ENCODE data around the gene TRAF5.
"Not testable (repeated sequence)": the region's sequence is repeated elsewhere in the genome, so short reads cannot be mapped to it uniquely, and the experiment has no call there.

The TRAF5 gene

DNA sequence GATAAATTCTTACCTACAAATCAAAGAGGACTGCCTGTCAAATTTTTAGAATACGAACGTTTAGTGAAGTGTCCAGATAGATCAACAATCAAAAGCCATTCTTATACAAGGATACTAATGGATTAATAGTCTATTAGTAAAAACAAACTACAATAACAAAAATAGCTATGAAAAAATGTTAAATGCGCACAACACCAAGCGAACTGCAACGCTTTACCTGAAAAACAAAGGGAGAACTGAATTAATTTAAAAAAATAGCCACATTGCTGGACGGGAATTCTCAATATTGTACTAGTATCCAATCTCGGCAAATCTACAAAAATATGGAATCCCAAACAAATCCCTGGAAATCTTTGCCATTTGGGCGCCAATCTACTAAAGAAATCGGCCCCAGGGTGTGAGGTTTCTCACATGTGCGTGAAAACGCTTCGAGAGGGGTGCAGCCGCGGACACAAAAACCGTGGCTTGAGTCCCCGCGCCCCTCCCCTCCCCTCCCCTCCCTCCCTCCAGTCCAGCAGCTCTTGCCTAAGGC, 55.6 kb downstream of the TRAF5 start:
- DNase-seq: no peak

DNA sequence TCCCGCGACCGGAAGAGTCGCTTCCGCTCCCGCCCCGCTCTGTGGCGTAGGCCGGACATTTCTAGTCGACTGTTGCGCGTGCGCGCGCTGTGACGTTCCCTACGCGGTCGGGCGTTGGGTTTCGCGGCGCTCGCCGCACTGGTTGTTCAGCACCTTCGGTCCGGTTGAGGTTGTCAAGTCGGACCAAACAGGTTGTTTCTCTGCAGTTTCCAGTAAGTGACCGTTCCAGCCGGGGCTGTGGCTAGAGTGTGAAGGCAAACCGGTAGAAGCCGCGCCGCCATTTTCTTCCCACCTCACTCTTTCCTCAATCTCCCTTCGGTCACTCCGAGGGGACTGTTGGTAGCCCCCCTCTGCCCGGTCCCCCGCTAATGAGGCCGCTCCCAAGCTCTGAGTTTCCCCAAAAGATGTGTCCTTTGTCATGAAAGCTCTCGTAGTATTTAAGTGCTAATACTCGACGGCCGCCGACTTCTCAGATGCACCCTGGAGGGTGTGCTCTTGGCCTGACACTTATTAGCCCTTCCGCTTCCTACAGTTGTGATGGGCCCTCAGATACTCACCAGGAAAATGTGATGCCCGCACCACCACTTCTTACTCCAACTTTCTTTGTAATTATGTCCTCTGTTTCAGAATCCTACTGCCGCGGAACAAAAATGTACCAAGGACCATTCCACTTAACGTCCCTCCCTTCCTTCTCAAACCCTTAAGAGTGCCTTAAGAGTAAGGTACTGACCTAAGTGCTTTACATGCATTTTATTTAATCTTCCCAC, 56.3 kb downstream of the TRAF5 start:
- DNase-seq: peak; percentile 96

DNA sequence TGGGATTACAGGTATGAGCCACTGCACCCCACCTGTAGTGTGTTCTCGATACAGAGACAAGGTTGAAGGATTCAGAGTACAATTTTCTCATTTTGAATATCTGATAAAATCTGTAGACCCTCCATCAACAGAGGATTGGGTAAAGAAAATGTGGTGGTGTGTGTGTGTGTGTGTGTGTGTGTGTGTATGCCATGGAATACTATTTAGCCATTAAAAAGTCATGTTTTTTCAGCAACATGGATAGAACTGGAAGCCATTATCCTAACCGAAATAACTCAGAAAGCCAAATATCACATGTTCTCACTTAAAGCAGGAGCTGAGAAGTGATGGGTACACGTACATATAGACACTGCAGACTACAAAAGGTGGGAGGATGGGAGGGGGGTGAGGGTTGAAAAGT, 57.9 kb downstream of the TRAF5 start:
- no peak for DNase-seq

DNA sequence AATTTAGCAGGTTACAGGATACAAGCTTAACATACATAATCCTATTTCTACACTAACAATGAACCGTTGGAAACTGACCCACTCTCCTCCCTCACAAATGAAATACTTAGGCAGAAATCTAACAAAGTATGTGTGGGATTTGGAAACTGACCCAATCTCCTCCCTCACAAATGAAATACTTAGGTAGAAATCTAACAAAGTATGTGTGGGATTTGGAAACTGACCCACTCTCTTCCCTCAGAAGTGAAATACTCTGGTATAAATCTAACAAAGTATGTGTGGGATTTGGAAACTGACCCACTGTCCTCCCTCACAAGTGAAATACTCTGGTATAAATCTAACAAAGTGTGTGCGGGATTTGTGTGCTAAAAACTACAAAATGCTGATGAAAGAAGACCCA, 60.3 kb downstream of the TRAF5 start:
- no peak for DNase-seq

DNA sequence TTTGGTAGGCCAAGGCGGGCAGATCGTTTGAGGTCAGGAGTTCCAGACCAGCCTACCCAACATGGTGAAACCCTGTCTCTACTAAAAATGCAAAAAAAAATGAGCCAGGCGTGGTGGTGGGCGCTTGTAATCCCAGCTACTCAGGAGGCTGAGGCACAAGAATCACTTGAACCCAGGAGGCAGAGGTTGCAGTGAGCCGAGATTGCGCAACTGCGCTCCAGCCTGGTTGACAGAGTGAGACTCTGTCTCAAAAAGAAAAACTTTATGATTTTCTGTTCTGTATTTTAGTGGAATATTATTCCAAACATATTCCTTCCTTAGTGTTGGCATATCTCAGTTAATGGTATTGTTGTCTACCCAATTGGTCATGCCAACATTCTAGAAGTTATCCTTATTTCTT, 64.2 kb downstream of the TRAF5 start:
- DNase-seq: not testable (repeated sequence)

DNA sequence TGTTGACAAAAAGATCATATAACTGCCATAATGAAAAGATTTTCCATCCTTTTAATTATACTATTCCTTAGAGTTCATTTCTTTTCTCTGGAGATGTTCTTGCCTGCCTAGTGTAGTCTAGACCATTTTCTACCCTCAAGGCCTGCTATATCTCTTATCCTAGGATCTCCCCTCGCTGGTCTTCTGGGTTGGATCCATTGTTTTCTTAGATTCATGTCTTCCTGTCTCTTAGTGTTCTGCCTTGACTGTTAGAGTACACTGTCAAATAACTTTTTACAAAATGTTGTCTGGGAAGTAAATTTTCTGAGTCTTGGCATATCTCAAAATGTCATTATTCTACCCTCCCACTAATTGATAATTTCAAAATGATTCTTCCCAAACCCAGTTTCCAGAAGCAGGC, 66.6 kb downstream of the TRAF5 start:
- DNase-seq: no peak

DNA sequence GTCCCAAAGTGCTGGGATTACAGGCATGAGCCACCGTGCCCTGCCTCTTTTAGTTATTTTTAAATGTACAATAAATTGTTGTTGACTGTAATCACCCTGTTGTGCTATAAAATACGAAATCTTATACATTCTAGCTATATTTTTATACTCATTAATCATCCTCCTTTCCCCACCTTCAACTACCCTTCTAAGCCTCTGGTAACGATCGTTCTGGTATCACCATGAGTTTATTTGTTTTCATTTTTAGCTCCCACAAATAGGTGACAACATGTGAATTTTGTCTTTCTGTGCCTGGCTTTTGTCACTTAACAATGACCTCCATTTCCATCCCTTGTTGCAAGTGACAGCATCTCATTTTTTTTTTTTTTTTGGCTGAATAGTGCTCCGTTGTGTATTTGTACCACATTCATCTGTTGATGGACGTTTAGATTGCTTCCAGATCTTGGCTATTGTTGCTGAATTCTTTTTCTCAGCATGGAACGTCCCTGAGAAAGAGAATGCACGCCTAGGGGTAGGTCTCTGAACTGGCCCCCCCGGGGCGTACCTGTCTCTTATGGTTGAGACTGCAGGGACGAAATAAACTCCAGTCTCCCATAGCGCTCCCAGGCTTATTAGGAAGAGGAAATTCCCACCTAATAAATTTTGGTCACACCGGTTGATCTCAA, 71.8 kb downstream of the TRAF5 start:
- not testable (repeated sequence) for DNase-seq

DNA sequence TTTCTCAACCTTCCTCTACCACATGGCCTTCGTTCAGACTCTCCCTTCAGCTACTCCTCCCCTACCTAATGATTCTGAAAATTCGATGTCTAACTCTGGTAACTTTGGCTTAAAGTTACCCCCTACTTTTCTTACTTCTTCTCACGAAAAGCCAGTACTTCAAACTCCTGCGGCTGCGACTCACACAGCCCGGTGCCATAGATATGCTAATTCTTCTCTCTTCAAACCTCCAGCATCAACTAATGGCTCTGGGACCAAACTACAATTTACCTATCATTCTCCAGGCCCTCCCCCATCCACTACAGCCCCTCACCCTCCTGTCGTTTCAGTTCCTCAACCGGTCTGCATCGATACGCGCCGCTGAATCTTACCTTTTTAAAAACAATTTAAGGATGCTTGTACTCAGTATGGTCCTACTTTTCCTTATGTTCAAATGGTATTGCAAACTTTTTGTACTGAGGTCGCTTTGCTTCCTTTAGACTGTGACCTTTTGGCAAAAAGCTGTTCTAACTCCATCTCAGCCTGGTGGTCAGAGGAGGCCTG, 73.3 kb downstream of the TRAF5 start:
- not testable (repeated sequence) for DNase-seq

DNA sequence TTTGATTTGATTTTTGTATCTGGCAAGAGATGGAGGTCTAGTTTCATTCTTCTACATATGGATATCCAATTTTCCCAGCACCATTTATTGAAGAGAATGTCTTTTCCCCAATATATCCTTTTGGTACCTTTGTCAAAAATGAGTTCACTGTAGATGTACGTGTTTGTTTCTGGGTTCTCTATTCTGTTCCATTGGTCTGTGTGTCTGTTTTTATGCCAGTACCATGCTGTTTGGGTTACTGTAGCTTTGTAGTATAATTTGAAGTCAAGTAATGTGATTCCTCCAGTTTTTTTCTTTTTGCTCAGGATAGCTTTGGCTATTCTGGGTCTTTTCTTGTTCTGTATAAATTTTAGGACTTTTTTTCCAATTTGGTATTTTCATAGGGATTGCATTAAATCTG, 75.1 kb downstream of the TRAF5 start:
- not testable (repeated sequence) for DNase-seq

DNA sequence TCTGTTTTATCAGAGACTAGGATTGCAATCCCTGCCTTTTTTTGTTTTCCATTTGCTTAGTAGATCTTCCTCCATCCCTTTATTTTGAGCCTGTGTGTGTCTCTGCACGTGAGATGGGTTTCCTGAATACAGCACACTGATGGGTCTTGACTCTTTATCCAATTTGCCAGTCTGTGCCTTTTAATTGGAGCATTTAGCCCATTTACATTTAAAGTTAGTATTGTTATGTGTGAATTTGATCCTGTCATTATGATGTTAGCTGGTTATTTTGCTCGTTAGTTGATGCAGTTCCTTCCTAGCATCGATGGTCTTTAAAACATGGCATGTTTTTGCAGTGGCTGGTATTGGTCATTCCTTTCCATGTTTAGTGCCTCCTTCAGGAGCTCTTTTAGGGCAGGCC, 79.5 kb downstream of the TRAF5 start:
- DNase-seq: not testable (repeated sequence)

DNA sequence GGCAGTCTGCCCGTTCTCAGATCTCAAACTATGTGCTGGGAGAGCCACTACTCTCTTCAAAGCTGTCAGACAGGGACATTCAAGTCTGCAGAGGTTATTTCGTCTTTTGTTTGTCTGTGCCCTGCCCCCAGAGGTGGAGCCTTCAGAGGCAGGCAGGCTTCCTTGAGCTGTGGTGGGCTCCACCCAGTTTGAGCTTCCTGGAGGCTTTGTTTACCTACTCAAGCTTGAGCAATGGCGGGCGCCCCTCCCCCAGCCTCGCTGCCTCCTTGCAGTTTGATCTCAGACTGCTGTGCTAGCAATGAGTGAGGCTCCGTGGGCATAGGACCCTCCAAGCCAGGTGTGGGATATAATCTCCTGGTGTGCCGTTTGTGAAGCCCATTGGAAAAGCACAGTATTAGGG, 81.1 kb downstream of the TRAF5 start:
- not testable (repeated sequence) for DNase-seq

DNA sequence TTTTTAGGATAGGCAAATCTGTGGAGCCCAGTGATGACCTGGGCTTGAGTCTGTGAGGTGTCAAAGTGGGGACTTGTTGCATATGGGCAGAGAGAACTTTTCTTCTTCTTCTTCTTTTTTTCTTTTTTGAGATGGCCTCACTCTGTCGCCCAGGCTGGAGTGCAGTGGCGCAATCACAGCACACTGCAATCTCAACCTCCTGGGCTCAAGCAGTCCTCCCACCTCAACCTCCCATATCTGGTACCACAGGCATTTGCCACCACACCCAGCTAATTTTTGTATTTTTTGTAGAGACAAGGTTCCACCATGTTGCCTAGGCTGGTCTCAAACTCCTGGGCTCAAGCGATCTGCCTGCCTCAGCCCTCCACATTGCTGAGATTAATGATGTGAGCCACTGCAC, 85.0 kb downstream of the TRAF5 start:
- DNase-seq: no peak

DNA sequence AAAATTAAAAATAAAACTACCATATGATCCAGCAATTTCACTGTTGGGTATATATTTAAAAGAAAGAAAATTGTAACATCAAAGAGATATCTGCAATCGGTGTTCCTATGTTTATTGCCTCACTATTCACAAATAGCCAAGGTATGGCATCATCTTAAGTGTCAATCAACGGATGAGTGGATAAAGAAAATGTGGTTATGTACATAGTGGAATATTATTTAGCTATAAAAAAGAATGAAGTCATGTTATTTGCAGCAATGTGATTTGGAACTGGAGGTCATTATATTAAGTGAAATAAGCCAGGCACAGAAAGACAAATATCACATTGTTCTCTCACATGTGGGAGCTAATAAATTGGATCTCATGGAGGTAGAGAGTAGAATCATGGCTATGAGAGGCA, 89.1 kb downstream of the TRAF5 start:
- DNase-seq: no peak

DNA sequence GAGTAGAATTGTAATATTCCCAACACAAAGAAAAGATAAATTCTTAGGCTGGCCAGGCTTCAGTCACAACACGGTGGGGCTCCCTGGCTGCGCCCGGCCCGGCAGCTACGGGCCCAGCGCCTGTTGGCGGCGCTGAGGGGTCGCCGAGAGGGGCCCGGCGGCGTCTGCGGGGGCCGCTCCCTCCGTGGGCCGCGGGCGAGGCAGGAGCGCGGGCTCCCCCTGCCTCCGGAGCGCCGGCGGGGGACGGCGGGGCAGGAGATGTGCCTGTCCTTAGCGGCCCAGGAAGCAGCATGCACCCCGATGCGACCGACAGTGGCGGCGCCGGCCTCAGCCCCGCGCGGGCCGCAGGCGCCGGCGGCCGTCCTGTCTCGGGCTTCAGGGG, 89.6 kb downstream of the TRAF5 start:
- peak; percentile 78 for DNase-seq

DNA sequence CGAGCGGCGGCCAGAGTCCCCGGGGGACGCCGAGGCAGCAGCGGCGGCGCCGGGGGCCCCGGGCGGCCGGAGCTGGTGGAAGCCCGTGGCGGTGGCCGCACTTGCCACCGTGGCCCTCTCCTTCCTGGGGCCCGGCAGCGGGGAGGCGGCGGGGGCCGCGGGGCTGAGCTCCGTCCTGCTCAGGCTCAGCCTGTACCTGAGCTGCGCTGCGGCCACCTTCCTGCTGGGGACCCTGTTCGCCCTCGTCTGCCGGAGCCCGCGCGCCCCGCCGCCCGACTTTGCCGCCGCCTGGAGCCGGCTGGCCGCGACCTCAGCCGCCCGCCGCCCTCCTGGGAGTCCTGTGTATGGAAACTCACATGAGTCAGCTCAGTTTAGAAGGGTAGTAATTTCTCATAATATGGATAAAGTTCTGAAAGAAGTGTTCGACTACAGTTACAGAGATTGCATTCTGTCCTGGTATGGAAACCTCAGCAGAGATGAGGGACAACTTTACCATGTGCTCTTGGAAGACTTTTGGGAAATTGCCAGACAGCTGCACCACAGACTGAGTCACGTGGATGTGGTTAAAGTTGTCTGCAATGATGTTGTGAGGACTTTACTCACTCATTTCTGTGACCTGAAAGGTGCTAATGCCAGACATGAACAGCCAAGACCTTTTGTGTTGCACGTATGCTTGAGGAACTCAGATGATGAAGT, 90.1 kb downstream of the TRAF5 start:
- peak; percentile 86 for DNase-seq

DNA sequence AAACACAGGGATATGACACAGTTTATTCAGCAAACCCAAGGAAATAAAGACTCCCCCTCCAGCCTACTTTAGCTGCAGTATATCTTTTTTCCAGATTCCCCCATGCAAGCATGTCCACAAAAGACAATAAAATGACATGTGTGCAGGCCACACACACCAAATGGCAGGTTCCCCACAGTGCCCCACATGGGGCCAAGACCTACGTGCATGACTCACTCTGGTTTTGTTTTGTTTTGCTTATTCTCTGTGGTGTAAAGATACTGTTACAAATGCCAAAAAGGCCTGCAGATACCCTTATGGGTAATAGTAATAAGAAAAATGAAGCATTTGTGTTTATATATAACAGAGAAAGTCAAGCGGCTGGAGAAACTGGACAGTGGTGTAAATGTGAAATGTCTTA, 93.8 kb downstream of the TRAF5 start:
- no peak for DNase-seq

DNA sequence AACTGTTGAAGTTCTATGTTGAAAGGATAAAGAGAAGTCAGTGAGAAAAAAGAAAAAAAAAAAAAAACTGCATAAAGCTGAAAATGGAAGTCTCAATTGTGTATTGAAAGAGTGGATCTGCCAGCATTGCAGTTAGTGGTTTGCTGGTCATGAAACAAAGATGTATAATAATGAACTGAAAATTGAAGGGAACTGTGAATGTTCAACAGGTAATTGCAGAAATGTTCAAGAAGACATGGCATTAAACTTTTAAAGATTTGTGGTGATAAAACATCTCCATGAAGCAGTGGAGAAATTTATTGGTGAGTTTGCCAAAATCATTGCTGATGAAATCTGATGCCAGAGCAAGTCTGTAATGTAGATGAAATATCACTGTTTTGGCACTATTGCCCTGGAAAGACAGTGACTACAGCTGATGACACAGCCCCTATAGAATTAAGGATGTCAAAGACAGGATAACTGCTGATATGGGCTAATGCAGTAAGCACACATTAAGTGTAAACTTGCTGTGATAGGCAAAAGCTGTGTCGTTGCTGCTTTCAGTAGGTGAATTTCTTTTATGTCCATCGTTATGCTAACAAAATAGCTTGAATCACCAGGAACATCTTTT, 94.3 kb downstream of the TRAF5 start:
- no peak for DNase-seq

DNA sequence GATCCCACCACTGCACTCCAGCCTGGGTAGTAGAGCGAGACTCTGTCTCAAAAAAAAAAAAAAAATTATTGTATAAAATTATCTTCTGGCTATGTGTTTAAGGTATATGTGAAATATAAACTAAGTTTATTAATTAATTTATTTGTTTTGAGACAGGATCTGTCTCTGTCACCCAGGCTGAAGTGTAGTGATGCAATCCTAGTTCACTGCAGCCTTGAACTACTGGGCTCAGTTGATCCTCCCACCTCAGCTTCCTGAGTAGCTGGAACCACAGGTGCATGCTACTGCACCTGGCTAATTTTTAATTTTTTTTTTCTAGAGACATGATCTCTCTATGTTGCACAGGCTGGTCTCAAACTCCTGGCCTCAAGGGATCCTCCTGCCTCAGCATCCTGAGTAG, 97.4 kb downstream of the TRAF5 start:
- no peak for DNase-seq

All from islet precursor cell (in vitro differentiated cells).